ENCODE results near the gene PAK5. TPM values are rescaled to one million over a fixed set of nuclear protein-coding genes. Genes with fewer than 3 reads are reported as not detected.

The PAK5 gene
- total RNA-seq, 1 donor from 2014 or later, result 0.17 TPM

GRCh38 chr20:9756660-9757059, 82.2 kb downstream of the PAK5 start:
- DNase-seq (ENCODE audit: low read depth), result no peak
- no peaks in the 10 kb centered on the region for H3K27me3 ChIP-seq (ENCODE audit: control insufficient read depth, insufficient read depth, low read length)
- TF ChIP-seq CTCF (IDR thresholded peaks at IDR 0.05; ENCODE audit: insufficient read depth, low read length, poor library complexity, severe bottlenecking), result no peak
- no peaks in the 10 kb centered on the region for H3K36me3 ChIP-seq (ENCODE audit: control insufficient read depth, insufficient read depth, low read length)
- H3K4me3 ChIP-seq (ENCODE audit: low read depth, low read length), result no peak overlapping the region

- H3K36me3 ChIP-seq (ENCODE audit: control insufficient read depth, insufficient read depth, low read length), result no peaks in the 10 kb centered on the region
- H3K27me3 ChIP-seq (ENCODE audit: control insufficient read depth, insufficient read depth, low read length), result no peaks in the 10 kb centered on the region
These were observed 83.6 kb downstream of the PAK5 start for GRCh38 chr20:9755301-9755700.

GRCh38 chr20:9744551-9744950, 94.3 kb downstream of the PAK5 start:
- TF ChIP-seq CTCF (IDR thresholded peaks at IDR 0.05; ENCODE audit: insufficient read depth, low read length, poor library complexity, severe bottlenecking), result no peak
- DNase-seq (ENCODE audit: low read depth), result no peak
- H3K4me3 ChIP-seq (ENCODE audit: low read depth, low read length), result no peak overlapping the region
- no peaks in the 10 kb centered on the region for H3K36me3 ChIP-seq (ENCODE audit: control insufficient read depth, insufficient read depth, low read length)
- no peaks in the 10 kb centered on the region for H3K27me3 ChIP-seq (ENCODE audit: control insufficient read depth, insufficient read depth, low read length)

More at GRCh38 chr20:9755301-9755700, 83.6 kb downstream of the PAK5 start:
- no peak overlapping the region for H3K4me3 ChIP-seq (ENCODE audit: low read depth, low read length)
- no peak for TF ChIP-seq CTCF (IDR thresholded peaks at IDR 0.05; ENCODE audit: insufficient read depth, low read length, poor library complexity, severe bottlenecking)
- DNase-seq (ENCODE audit: low read depth), result no peak

GRCh38 chr20:9743871-9744270, 95.0 kb downstream of the PAK5 start:
- Histone ChIP-seq H3K27me3 (ENCODE audit: control insufficient read depth, insufficient read depth, low read length) (no peaks in the 10 kb centered on the region), H3K4me3 (ENCODE audit: low read depth, low read length) (no peak overlapping the region), H3K36me3 (ENCODE audit: control insufficient read depth, insufficient read depth, low read length) (no peaks in the 10 kb centered on the region)
- TF ChIP-seq CTCF (IDR thresholded peaks at IDR 0.05; ENCODE audit: insufficient read depth, low read length, poor library complexity, severe bottlenecking), result no peak
- DNase-seq (ENCODE audit: low read depth), result no peak

GRCh38 chr20:9742821-9743220, 96.1 kb downstream of the PAK5 start:
- Histone ChIP-seq H3K27me3 (ENCODE audit: control insufficient read depth, insufficient read depth, low read length) (no peaks in the 10 kb centered on the region), H3K36me3 (ENCODE audit: control insufficient read depth, insufficient read depth, low read length) (no peaks in the 10 kb centered on the region), H3K4me3 (ENCODE audit: low read depth, low read length) (no peak overlapping the region)
- TF ChIP-seq CTCF (IDR thresholded peaks at IDR 0.05; ENCODE audit: insufficient read depth, low read length, poor library complexity, severe bottlenecking), result no peak
- DNase-seq (ENCODE audit: low read depth), result no peak

GRCh38 chr20:9741996-9742395, 96.9 kb downstream of the PAK5 start:
- TF ChIP-seq CTCF (IDR thresholded peaks at IDR 0.05; ENCODE audit: insufficient read depth, low read length, poor library complexity, severe bottlenecking), result no peak
- no peak overlapping the region for H3K4me3 ChIP-seq (ENCODE audit: low read depth, low read length)
- H3K27me3 ChIP-seq (ENCODE audit: control insufficient read depth, insufficient read depth, low read length), result no peaks in the 10 kb centered on the region
- DNase-seq (ENCODE audit: low read depth), result no peak
- no peaks in the 10 kb centered on the region for H3K36me3 ChIP-seq (ENCODE audit: control insufficient read depth, insufficient read depth, low read length)
